Measurements from ENCODE around the gene SERPINA10. TPM values are rescaled to one million over a fixed set of nuclear protein-coding genes. Genes with fewer than 3 reads are reported as not detected.

SERPINA10 gene
- total RNA-seq, 1 donor from 2014 or later = not detected

DNA sequence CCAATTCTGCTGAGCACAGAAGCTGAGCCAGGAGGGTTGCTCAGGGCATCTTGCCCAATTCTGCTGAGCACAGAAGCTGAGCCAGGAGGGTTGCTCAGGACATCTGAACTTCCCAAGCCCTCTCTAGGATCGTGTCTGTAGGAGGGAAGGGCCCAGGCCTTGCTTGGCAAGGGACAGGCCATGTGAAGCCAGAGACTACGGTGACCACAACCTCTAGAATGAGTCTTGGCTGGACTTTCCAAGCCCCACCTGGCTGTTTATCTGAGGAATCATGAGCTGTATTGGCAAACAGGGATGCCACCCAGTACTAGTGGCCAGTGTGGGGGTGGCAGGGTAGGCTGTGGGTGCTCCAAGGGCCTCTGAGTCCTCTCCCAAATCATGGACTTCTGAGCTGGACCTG is 37.8 kb upstream of the SERPINA10 start:
- no peak overlapping the region for H3K27ac Mint-ChIP-seq (ENCODE audit: unreplicated experiment)
- H3K36me3 Mint-ChIP-seq (ENCODE audit: low read depth) = no peaks in the 10 kb centered on the region
- H3K9me3 Mint-ChIP-seq = no peaks in the 10 kb centered on the region
- DNase-seq (ENCODE audit: low read depth, low spot score) = no peak
- H3K4me3 Mint-ChIP-seq = no peak overlapping the region
- no peaks in the 10 kb centered on the region for H3K27me3 Mint-ChIP-seq (ENCODE audit: low read depth)
- no peaks in the 10 kb centered on the region for H3K4me1 Mint-ChIP-seq
- TF ChIP-seq, protein P1, sequence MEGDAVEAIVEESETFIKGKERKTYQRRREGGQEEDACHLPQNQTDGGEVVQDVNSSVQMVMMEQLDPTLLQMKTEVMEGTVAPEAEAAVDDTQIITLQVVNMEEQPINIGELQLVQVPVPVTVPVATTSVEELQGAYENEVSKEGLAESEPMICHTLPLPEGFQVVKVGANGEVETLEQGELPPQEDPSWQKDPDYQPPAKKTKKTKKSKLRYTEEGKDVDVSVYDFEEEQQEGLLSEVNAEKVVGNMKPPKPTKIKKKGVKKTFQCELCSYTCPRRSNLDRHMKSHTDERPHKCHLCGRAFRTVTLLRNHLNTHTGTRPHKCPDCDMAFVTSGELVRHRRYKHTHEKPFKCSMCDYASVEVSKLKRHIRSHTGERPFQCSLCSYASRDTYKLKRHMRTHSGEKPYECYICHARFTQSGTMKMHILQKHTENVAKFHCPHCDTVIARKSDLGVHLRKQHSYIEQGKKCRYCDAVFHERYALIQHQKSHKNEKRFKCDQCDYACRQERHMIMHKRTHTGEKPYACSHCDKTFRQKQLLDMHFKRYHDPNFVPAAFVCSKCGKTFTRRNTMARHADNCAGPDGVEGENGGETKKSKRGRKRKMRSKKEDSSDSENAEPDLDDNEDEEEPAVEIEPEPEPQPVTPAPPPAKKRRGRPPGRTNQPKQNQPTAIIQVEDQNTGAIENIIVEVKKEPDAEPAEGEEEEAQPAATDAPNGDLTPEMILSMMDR (conservative IDR thresholded peaks at IDR 0.05) = no peak

DNA sequence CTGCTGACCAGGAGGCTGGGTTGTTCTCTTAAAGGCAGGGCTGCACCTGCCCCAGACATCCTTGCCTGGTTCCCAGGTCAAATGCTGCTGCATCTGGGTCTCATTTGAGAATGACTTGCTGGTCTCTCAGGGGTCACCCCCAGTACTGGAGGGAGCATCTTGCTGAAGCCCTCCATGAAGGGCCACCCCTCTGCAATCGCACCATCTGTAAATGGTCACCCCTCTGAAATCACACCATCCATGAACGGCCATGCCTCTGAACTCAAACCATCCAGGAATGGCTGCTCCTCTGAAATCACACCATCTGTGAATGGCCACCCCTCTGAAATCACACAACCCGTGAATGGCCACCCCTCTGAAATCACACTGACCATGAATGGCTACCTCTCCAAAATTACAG is 37.4 kb upstream of the SERPINA10 start:
- H3K9me3 Mint-ChIP-seq = no peaks in the 10 kb centered on the region
- H3K4me1 Mint-ChIP-seq = no peaks in the 10 kb centered on the region
- H3K27me3 Mint-ChIP-seq (ENCODE audit: low read depth) = no peaks in the 10 kb centered on the region
- no peak overlapping the region for H3K4me3 Mint-ChIP-seq
- TF ChIP-seq, protein P1 (conservative IDR thresholded peaks at IDR 0.05) = no peak
- H3K36me3 Mint-ChIP-seq (ENCODE audit: low read depth) = no peaks in the 10 kb centered on the region
- DNase-seq (ENCODE audit: low read depth, low spot score) = no peak
- H3K27ac Mint-ChIP-seq (ENCODE audit: unreplicated experiment) = no peak overlapping the region

DNA sequence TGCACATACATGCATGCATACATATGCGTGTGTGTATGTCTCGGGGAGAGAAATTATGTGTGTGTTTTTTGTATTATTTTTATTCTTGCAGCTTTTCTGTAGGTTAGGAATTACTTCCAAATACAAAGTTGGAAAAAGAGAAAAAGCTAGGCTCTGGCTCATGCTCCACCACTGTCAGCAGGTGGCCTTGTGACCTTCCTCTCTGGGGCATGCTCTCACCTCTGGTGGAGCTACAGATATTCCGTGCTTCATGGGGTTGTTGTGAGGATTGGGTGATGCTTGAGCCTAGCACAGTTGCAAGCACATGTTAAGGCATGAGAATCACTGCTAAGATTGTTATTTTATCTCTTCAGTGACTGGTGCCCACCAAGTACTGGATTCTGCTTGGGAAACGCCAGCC is 36.8 kb upstream of the SERPINA10 start:
- no peak overlapping the region for H3K27ac Mint-ChIP-seq (ENCODE audit: unreplicated experiment)
- DNase-seq (ENCODE audit: low read depth, low spot score) = no peak

DNA sequence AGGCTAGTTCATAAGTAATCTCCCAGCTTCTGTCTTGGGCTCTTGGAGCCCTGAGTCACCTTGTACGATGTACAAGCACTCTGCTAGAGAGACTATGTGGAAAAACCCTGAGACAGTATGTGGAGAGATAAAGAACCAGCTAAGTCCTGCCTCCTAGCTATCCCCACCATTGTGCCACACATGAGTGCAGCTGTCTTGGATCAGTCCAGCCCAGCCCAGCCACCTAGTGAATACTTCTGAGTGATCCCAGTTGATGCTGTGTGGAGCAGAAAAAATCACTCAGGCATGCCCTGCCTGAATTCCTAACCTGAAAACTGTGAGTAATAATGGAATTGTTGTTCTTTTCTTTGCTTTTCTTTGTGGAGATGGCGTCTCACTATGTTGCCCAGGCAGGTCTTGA is 35.1 kb upstream of the SERPINA10 start:
- Mint-ChIP-seq H3K27ac (ENCODE audit: unreplicated experiment) (no peak overlapping the region), H3K27me3 (ENCODE audit: low read depth) (peaks cover 2% of the 10 kb centered on the region), H3K9me3 (no peaks in the 10 kb centered on the region), H3K4me3 (no peak overlapping the region), H3K4me1 (no peaks in the 10 kb centered on the region), H3K36me3 (ENCODE audit: low read depth) (no peaks in the 10 kb centered on the region)
- TF ChIP-seq, protein P1 (conservative IDR thresholded peaks at IDR 0.05) = no peak
- DNase-seq (ENCODE audit: low read depth, low spot score) = no peak

More for the DNA sequence above, 36.8 kb upstream of the SERPINA10 start:
- Mint-ChIP-seq H3K36me3 (ENCODE audit: low read depth) (no peaks in the 10 kb centered on the region), H3K27me3 (ENCODE audit: low read depth) (no peaks in the 10 kb centered on the region), H3K4me3 (no peak overlapping the region), H3K4me1 (no peaks in the 10 kb centered on the region), H3K9me3 (no peaks in the 10 kb centered on the region)
- TF ChIP-seq, protein P1 (conservative IDR thresholded peaks at IDR 0.05) = no peak

DNA sequence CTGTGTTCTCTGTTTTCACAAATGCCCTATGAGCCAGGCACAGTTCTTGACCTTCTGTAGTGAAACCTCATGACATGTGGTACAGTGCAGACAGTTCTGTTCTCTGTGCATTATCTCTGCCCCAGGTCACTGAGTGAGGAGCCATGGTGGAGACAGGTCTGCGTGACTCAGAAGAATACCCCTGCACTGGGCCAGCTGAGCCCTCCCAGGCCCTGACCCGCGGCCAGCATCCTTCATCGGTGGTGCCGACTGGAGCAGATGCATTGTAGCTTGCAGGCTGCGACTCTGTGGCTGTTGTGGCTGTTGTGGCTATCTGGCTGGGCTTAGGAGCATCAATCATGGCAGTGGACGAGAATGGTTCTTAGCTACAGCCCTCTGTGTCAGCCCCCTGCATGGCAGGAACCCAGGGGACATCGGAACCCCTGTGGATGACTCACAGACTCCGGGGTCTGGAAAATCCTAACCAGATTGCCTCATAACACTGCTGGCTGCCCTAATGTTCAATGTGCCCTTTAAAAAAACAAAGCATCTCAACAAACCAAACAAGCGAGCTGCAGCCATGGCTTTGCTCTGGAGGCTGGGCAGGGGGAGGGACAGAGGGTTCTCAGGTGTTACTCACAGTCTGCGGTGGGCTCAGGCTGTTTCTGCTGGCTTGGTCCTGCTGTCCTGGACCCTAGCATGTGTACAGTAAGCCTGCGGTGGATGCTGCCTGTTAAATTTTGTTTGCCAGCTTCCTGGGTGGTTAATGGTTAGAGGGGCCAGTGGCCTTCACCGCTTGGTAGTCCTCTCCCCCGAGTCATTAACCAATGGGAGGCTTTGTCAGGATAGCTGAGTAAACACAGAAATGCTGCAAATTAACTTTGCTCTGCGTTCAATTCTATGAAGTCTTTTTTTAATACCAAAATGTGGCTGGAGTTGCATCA is 29.8 kb upstream of the SERPINA10 start, which contains the start of gene SERPINA6:
Gene SERPINA6 (minus strand): TSS at position 689 of the 923 bp plus-strand sequence. CDS start 8,688 bp downstream, outside the sequence.
- TF ChIP-seq, protein P1 (conservative IDR thresholded peaks at IDR 0.05) = no peak
- peaks cover 2% of the 10 kb centered on the region for H3K27me3 Mint-ChIP-seq (ENCODE audit: low read depth)

More for the DNA sequence above, 29.8 kb upstream of the SERPINA10 start, which contains the start of gene SERPINA6:
- Mint-ChIP-seq H3K4me1 (no peaks in the 10 kb centered on the region), H3K4me3 (no peak within 1 kb of the TSS), H3K9me3 (no peaks in the 10 kb centered on the region), H3K36me3 (ENCODE audit: low read depth) (no peaks in the 10 kb centered on the region), H3K27ac (ENCODE audit: unreplicated experiment) (no peak within 1 kb of the TSS)
- DNase-seq (ENCODE audit: low read depth, low spot score) = no peak

Data from neural crest cell (in vitro differentiated cells).